ENCODE results near the gene TBC1D14. TPM values are rescaled to one million over a fixed set of nuclear protein-coding genes. Genes with fewer than 3 reads are reported as not detected.

TBC1D14 gene
- total RNA-seq, 1 experiment from 2014 or later: 54.0 TPM

DNA sequence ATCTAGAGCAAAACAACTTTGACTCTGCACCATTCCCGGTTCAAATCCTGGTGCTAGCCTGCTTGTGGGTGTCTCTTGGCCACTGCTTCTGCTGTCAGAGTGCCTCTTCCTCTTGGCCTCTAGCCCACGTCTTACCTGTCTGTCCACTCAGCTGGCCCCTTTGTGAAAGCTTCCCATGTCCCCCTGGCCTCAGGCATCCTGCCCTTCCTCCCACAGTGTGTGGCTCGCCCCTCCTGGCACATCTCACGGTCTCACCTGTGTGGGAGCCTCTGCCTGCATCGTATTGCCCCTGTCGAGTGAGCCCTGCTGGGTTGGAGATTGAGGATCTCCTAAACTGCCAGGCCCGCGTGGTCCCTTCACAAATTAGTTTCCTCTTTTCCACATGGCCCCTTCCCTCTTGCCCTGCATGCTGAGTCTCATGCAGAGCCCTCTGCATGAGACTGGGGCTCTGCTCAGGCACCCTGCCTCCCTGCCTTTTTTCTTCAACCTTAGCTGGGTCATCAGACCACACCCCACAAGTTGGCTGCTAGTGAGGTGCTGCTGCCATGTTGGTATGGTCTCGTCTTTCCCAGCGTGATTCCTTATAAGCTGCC, 79.8 kb downstream of the TBC1D14 start:
- no TSS peak for BruUV-seq (replicated peaks)
- TF ChIP-seq CTCF (IDR thresholded peaks at IDR 0.05; ENCODE audit: insufficient read depth in 1 of 2, low read depth in 1 of 2, low read length in 1 of 2, severe bottlenecking in 1 of 2, unreplicated experiment in 1 of 2): no peak
- ChIA-PET CTCF (no interaction called here), POLR2A (no interaction called here)
- DNase-seq: no peak
- no peaks in the 10 kb centered on the region for H3K36me3 ChIP-seq (ENCODE audit: control insufficient read depth, insufficient read depth, low read length)
- Mint-ChIP-seq H3K27me3 (ENCODE audit: insufficient read depth, unreplicated experiment) (no peaks in the 10 kb centered on the region), H3K9me3 (ENCODE audit: unreplicated experiment) (no peaks in the 10 kb centered on the region), H3K4me3 (ENCODE audit: unreplicated experiment) (peak overlapping the region; percentile 46), H3K27ac (ENCODE audit: unreplicated experiment) (peak overlapping the region; percentile 50), H3K36me3 (ENCODE audit: insufficient read depth, unreplicated experiment) (peaks cover 40% of the 10 kb centered on the region), H3K4me1 (ENCODE audit: low read depth, unreplicated experiment) (peaks cover 30% of the 10 kb centered on the region)
- peaks cover 23% of the 10 kb centered on the region for H3K4me1 ChIP-seq
- H3K27me3 ChIP-seq (replicated peaks; ENCODE audit: control insufficient read depth, insufficient read depth, low read length): no peaks in the 10 kb centered on the region
- H3K9me3 ChIP-seq: no peaks in the 10 kb centered on the region
- intact Hi-C loops (cut with micrococcal nuclease; ENCODE audit: unreplicated experiment): loop anchor here (10.0 kb wide), 1 partner anchor 285 kb away; the partner anchor contains the start of gene MRFAP1L1
- no peak overlapping the region for H3K4me3 ChIP-seq (ENCODE audit: low read depth, low read length)

- BruUV-seq (replicated peaks): no TSS peak
- H3K36me3 ChIP-seq (ENCODE audit: control insufficient read depth, insufficient read depth, low read length): no peaks in the 10 kb centered on the region
- H3K27ac Mint-ChIP-seq (ENCODE audit: unreplicated experiment): no peak overlapping the region
Observed at GRCh38 chr4:6990661-6991060, 81.0 kb downstream of the TBC1D14 start.

GRCh38 chr4:6991249-6991648, 81.6 kb downstream of the TBC1D14 start:
- intact Hi-C loops (cut with micrococcal nuclease; ENCODE audit: unreplicated experiment): no loop called here
- Histone ChIP-seq H3K36me3 (ENCODE audit: control insufficient read depth, insufficient read depth, low read length) (no peaks in the 10 kb centered on the region), H3K4me3 (ENCODE audit: low read depth, low read length) (no peak overlapping the region), H3K4me1 (peaks cover 10% of the 10 kb centered on the region), H3K9me3 (no peaks in the 10 kb centered on the region), H3K27me3 (replicated peaks; ENCODE audit: control insufficient read depth, insufficient read depth, low read length) (no peaks in the 10 kb centered on the region)
- no peaks in the 10 kb centered on the region for H3K27me3 Mint-ChIP-seq (ENCODE audit: insufficient read depth, unreplicated experiment)
- TF ChIP-seq CTCF (IDR thresholded peaks at IDR 0.05; ENCODE audit: insufficient read depth in 1 of 2, low read depth in 1 of 2, low read length in 1 of 2, severe bottlenecking in 1 of 2, unreplicated experiment in 1 of 2): no peak
- no peak overlapping the region for H3K4me3 Mint-ChIP-seq (ENCODE audit: unreplicated experiment)
- no peak for DNase-seq
- H3K4me1 Mint-ChIP-seq (ENCODE audit: low read depth, unreplicated experiment): peaks cover 24% of the 10 kb centered on the region
- H3K9me3 Mint-ChIP-seq (ENCODE audit: unreplicated experiment): no peaks in the 10 kb centered on the region
- BruUV-seq (replicated peaks): no TSS peak
- ChIA-PET CTCF (no interaction called here), POLR2A (no interaction called here)
- peaks cover 44% of the 10 kb centered on the region for H3K36me3 Mint-ChIP-seq (ENCODE audit: insufficient read depth, unreplicated experiment)
- peak overlapping the region; percentile 19 for H3K27ac Mint-ChIP-seq (ENCODE audit: unreplicated experiment)

More at GRCh38 chr4:6990661-6991060, 81.0 kb downstream of the TBC1D14 start:
- Mint-ChIP-seq H3K36me3 (ENCODE audit: insufficient read depth, unreplicated experiment) (peaks cover 40% of the 10 kb centered on the region), H3K4me1 (ENCODE audit: low read depth, unreplicated experiment) (peaks cover 24% of the 10 kb centered on the region), H3K9me3 (ENCODE audit: unreplicated experiment) (no peaks in the 10 kb centered on the region), H3K27me3 (ENCODE audit: insufficient read depth, unreplicated experiment) (no peaks in the 10 kb centered on the region), H3K4me3 (ENCODE audit: unreplicated experiment) (no peak overlapping the region)
- TF ChIP-seq CTCF (IDR thresholded peaks at IDR 0.05; ENCODE audit: insufficient read depth in 1 of 2, low read depth in 1 of 2, low read length in 1 of 2, severe bottlenecking in 1 of 2, unreplicated experiment in 1 of 2): no peak
- DNase-seq: no peak
- H3K4me3 ChIP-seq (ENCODE audit: low read depth, low read length): no peak overlapping the region
- intact Hi-C loops (cut with micrococcal nuclease; ENCODE audit: unreplicated experiment): no loop called here
- POLR2A ChIA-PET: no interaction called here
- CTCF ChIA-PET: no interaction called here
- peaks cover 13% of the 10 kb centered on the region for H3K4me1 ChIP-seq
- H3K27me3 ChIP-seq (replicated peaks; ENCODE audit: control insufficient read depth, insufficient read depth, low read length): no peaks in the 10 kb centered on the region
- no peaks in the 10 kb centered on the region for H3K9me3 ChIP-seq
